Vagina (tissue), 2 donors: ENCODE measurements around the gene RPRD1B.

Experiments
- POLR2A ChIP-seq, 2 donors: fragments of 450-650 bp; IDR thresholded peaks; one replicate each; pipeline ENCODE4 v1.6.1; 2017; ENCODE audit warnings: antibody characterized with exemption in 2 of 2, mild to moderate bottlenecking in 2 of 2, moderate library complexity in 2 of 2
- POLR2AphosphoS5 ChIP-seq, 2 donors: sonication (generic); formaldehyde crosslinking; IDR thresholded peaks; one replicate each; pipeline ENCODE4 v1.9.0; 2017; ENCODE audit warnings: antibody characterized with exemption in 2 of 2, mild to moderate bottlenecking in 2 of 2, low read depth in 1 of 2; ENCODE audit not compliant: insufficient read depth in 1 of 2
- TF ChIP-seq, protein P1 (sequence below), 3 experiments: fragments of 450-650 bp in 2 of 3; fragments of 200-600 bp in 1 of 3; sonication (generic) in 1 of 3; IDR thresholded peaks; one replicate each; pipeline ENCODE4 v1.5.1; 2017 to 2019; ENCODE audit warnings: antibody characterized with exemption in 3 of 3, mild to moderate bottlenecking in 2 of 3, moderate library complexity in 2 of 3

DNA sequence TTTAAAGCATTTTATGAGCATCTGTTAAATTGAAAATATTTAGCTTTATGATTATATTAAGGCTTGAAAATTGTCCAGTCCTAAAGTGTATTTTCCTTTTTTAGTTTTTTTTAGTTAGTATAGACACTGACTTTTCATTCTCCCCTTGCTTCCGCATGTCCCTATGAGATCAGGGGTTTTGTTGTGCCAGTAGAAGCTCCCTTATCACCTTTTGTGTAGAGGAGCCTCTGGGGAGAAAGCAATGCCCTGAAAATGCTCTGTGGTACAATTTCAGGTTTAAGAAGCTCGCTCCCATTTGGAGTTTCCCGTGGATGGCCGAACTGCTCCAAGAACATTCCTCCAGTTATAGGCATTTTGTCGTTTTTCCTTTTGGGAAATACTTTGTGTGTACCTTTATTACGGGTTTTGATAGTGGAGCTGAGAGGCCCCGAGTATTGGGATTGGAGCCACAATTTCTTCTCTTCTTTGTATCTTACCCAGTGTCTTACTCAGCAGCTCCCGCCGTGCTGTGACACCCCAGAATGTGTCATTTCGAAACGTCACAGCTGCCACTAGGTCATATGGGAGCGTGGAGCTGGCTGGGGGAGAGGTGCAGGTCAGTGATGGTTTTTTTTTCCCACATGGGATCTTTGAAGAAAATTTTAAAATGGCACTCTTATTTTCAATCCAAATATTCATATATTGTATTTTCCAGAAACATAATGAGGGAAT is 49.9 kb downstream of the RPRD1B start:
- TF ChIP-seq POLR2A (IDR thresholded peaks at IDR 0.05): no peak
- TF ChIP-seq, protein P1, sequence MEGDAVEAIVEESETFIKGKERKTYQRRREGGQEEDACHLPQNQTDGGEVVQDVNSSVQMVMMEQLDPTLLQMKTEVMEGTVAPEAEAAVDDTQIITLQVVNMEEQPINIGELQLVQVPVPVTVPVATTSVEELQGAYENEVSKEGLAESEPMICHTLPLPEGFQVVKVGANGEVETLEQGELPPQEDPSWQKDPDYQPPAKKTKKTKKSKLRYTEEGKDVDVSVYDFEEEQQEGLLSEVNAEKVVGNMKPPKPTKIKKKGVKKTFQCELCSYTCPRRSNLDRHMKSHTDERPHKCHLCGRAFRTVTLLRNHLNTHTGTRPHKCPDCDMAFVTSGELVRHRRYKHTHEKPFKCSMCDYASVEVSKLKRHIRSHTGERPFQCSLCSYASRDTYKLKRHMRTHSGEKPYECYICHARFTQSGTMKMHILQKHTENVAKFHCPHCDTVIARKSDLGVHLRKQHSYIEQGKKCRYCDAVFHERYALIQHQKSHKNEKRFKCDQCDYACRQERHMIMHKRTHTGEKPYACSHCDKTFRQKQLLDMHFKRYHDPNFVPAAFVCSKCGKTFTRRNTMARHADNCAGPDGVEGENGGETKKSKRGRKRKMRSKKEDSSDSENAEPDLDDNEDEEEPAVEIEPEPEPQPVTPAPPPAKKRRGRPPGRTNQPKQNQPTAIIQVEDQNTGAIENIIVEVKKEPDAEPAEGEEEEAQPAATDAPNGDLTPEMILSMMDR (IDR thresholded peaks at IDR 0.05): no peak
- no peak for TF ChIP-seq POLR2AphosphoS5 (IDR thresholded peaks at IDR 0.05; ENCODE audit: insufficient read depth in 1 of 2, low read depth in 1 of 2)
